CD14-positive monocyte (primary cell): Measurements from ENCODE around the gene CMAS. TPM values are rescaled to one million over a fixed set of nuclear protein-coding genes. Genes with fewer than 3 reads are reported as not detected.

Source experiments
- DNase-seq, 3 donors: peaks; one replicate each; pipeline ENCODE4 v3.0.0-alpha.2; 2011 to 2022
- H2AFZ ChIP-seq: 2 replicates; pipeline ENCODE4 v1.6.0; 2012; ENCODE audit warnings: mild to moderate bottlenecking, low read depth, low read length, inconsistent platforms; ENCODE audit not compliant: insufficient read depth, poor library complexity, severe bottlenecking
- H3K27ac ChIP-seq, 2 donors: 1 replicate in 1 of 2; 2 replicates in 1 of 2; pipeline ENCODE4 v1.5.1; 2012 to 2013; ENCODE audit warnings: low read length in 2 of 2, control low read depth in 1 of 2, inconsistent platforms in 1 of 2, low read depth in 1 of 2, mild to moderate bottlenecking in 1 of 2
- H3K27me3 ChIP-seq, 2 donors: one replicate each; pipeline versions ENCODE4 v1.6.0 to v1.6.1; 2011 to 2013; ENCODE audit warnings: low read length in 2 of 2; ENCODE audit not compliant: control insufficient read depth in 2 of 2, insufficient read depth in 2 of 2
- H3K36me3 ChIP-seq, 2 donors: replicated peaks in 1 of 2; 1 replicate in 1 of 2; 2 replicates in 1 of 2; pipeline versions ENCODE4 v1.5.1 to v1.6.1; 2012 to 2013; ENCODE audit warnings: low read length in 2 of 2, control low read depth in 1 of 2, inconsistent platforms in 1 of 2, mild to moderate bottlenecking in 1 of 2; ENCODE audit not compliant: insufficient read depth in 2 of 2, control insufficient read depth in 1 of 2
- H3K4me1 ChIP-seq, 2 donors: 1 replicate in 1 of 2; 2 replicates in 1 of 2; pipeline versions ENCODE4 v1.5.1 to v1.6.1; 2012 to 2013; ENCODE audit warnings: low read length in 2 of 2, control low read depth in 1 of 2, inconsistent platforms in 1 of 2, mild to moderate bottlenecking in 1 of 2, moderate library complexity in 1 of 2; ENCODE audit not compliant: insufficient read depth in 2 of 2, control insufficient read depth in 1 of 2
- H3K4me2 ChIP-seq: replicated peaks from 2 replicates; pipeline ENCODE3; 2012; ENCODE audit warnings: low read length, moderate library complexity, mild to moderate bottlenecking; ENCODE audit not compliant: poor library complexity, severe bottlenecking; ENCODE audit errors: extremely low read depth
- H3K4me3 ChIP-seq, 3 experiments: fragments of 200-600 bp in 1 of 3; sonication (generic) in 1 of 3; replicated peaks in 1 of 3; 1 replicate in 2 of 3; 2 replicates in 1 of 3; pipeline ENCODE4 v1.5.1; 2011 to 2013; ENCODE audit warnings: low read length in 3 of 3, mild to moderate bottlenecking in 3 of 3, control low read depth in 2 of 3, low read depth in 2 of 3, inconsistent platforms in 1 of 3, moderate library complexity in 1 of 3
- H3K79me2 ChIP-seq: 2 replicates; pipeline ENCODE4 v1.6.0; 2012; ENCODE audit warnings: mild to moderate bottlenecking, control low read depth, inconsistent platforms, low read length, moderate library complexity; ENCODE audit not compliant: insufficient read depth
- H3K9ac ChIP-seq: 2 replicates; pipeline ENCODE4 v1.6.0; 2017; ENCODE audit warnings: low read length, mild to moderate bottlenecking; ENCODE audit not compliant: insufficient read depth, poor library complexity, severe bottlenecking
- H3K9me3 ChIP-seq, 2 donors: replicated peaks in 1 of 2; 1 replicate in 1 of 2; 2 replicates in 1 of 2; pipeline versions ENCODE4 v1.5.1 to v1.6.1; 2012 to 2013; ENCODE audit warnings: low read length in 2 of 2, control low read depth in 1 of 2; ENCODE audit not compliant: control insufficient read depth in 1 of 2, insufficient read depth in 1 of 2
- H4K20me1 ChIP-seq: 2 replicates; pipeline ENCODE4 v1.6.0; 2012; ENCODE audit warnings: mild to moderate bottlenecking, low read length, control low read depth, moderate library complexity; ENCODE audit not compliant: insufficient read depth
- H3K27ac Mint-ChIP-seq, 7 donors: one replicate each; pipeline ENCODE4 v1.8.0; 2020; ENCODE audit warnings: mild to moderate bottlenecking in 7 of 7, mixed read lengths in 7 of 7, moderate library complexity in 6 of 7, inconsistent platforms in 2 of 7
- H3K27me3 Mint-ChIP-seq, 3 donors: one replicate each; pipeline ENCODE4 v1.8.0; 2021 to 2022; ENCODE audit warnings: low read depth in 3 of 3, mild to moderate bottlenecking in 3 of 3, mixed read lengths in 3 of 3, moderate library complexity in 3 of 3, inconsistent platforms in 1 of 3
- H3K36me3 Mint-ChIP-seq, 2 donors: one replicate each; pipeline ENCODE4 v1.8.0; 2020; ENCODE audit warnings: mixed read lengths in 2 of 2, inconsistent platforms in 1 of 2, mild to moderate bottlenecking in 1 of 2
- H3K4me1 Mint-ChIP-seq: one replicate; pipeline ENCODE4 v1.8.0; 2020; ENCODE audit warnings: mild to moderate bottlenecking, mixed read lengths
- H3K4me3 Mint-ChIP-seq, 2 donors: one replicate each; pipeline ENCODE4 v1.8.0; 2020; ENCODE audit warnings: mild to moderate bottlenecking in 2 of 2, mixed read lengths in 2 of 2, moderate library complexity in 1 of 2
- H3K9me3 Mint-ChIP-seq, 7 donors: one replicate each; pipeline ENCODE4 v1.8.0; 2020 to 2022; ENCODE audit warnings: mixed read lengths in 7 of 7, mild to moderate bottlenecking in 6 of 7, moderate library complexity in 6 of 7, inconsistent platforms in 2 of 7
- WGBS: methylation state at CpG from one replicate; pipeline ENCODE4 v1.1.5; 2013; ENCODE audit warnings: missing lambda C conversion rate; ENCODE audit not compliant: insufficient coverage; 5-methylcytosine and 5-hydroxymethylcytosine counted together
- intact Hi-C, 2 donors: fragments of 100-400 bp; cut with micrococcal nuclease; formaldehyde crosslinking; loops; one replicate each; pipeline versions ENCODE4 v1.15.0 to v1.15.1; 2023
- polyA plus RNA-seq, 3 donors: library from polyadenylated mRNA; depleted of rRNA in 1 of 3; unstranded in 2 of 3; stranded (reverse) in 1 of 3; fragments of 300-500 nt in 2 of 3; fragments of >200 nt in 1 of 3; fragmentation: Illumina TruSeq in 2 of 3; gene quantifications; 1 replicate in 2 of 3; 2 replicates in 1 of 3; pipeline ENCODE4 v1.2.3, GENCODE V29; 2012 to 2021
- TF ChIP-seq, protein P1 (sequence below): fragments of 200-600 bp; IDR thresholded peaks from one replicate; pipeline ENCODE4 v1.8.0; 2022; ENCODE audit warnings: antibody characterized with exemption, mild to moderate bottlenecking

The CMAS gene
- polyA plus RNA-seq, 3 donors = 12.6 to 33.1 (median 28.3) TPM

DNA sequence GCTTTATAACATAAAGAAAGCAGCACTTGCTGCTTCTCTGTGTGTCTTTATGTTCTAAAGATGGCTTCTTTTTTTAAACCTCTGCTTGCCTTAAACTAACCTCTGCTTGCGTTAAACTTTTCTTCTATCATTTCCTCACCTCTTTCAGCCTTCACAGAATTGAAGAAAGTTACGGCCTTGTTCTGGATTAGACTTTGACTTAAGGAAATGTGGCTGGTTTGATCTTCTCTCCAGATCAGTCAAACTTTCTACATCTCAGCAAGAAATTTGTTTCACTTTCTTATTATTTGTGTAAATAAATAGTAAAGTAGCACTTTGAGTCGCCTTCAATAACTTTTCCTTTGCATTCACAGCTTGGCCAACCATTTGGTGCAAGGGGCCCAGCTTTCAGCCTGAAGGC is 64.2 kb downstream of the CMAS start:
- H3K27ac ChIP-seq = no peak overlapping the region
- WGBS = no CpG with 5 or more reads among the region's 3 CpGs

More for the DNA sequence above, 64.2 kb downstream of the CMAS start:
- Histone ChIP-seq H3K27me3 (no peaks in the 10 kb centered on the region), H3K4me1 (no peaks in the 10 kb centered on the region), H3K4me3 (no peak overlapping the region), H2AFZ (no peak overlapping the region), H3K4me2 (no peak overlapping the region), H3K9ac (no peak overlapping the region), H3K79me2 (no peaks in the 10 kb centered on the region), H4K20me1 (no peaks in the 10 kb centered on the region), H3K9me3 (peaks cover 0 to 2% of the 10 kb centered on the region in 2 donors), H3K36me3 (no peaks in the 10 kb centered on the region)
- no peaks in the 10 kb centered on the region for H3K4me1 Mint-ChIP-seq
- H3K9me3 Mint-ChIP-seq = peaks cover 0 to 13% (median 5%) of the 10 kb centered on the region in 7 donors
- H3K36me3 Mint-ChIP-seq = no peaks in the 10 kb centered on the region
- intact Hi-C loops = no loop called here
- H3K27ac Mint-ChIP-seq = no peak overlapping the region
- TF ChIP-seq, protein P1, sequence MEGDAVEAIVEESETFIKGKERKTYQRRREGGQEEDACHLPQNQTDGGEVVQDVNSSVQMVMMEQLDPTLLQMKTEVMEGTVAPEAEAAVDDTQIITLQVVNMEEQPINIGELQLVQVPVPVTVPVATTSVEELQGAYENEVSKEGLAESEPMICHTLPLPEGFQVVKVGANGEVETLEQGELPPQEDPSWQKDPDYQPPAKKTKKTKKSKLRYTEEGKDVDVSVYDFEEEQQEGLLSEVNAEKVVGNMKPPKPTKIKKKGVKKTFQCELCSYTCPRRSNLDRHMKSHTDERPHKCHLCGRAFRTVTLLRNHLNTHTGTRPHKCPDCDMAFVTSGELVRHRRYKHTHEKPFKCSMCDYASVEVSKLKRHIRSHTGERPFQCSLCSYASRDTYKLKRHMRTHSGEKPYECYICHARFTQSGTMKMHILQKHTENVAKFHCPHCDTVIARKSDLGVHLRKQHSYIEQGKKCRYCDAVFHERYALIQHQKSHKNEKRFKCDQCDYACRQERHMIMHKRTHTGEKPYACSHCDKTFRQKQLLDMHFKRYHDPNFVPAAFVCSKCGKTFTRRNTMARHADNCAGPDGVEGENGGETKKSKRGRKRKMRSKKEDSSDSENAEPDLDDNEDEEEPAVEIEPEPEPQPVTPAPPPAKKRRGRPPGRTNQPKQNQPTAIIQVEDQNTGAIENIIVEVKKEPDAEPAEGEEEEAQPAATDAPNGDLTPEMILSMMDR = no peak
- peaks cover 2 to 4% (median 4%) of the 10 kb centered on the region in 3 donors for H3K27me3 Mint-ChIP-seq
- no peak for DNase-seq
- no peak overlapping the region for H3K4me3 Mint-ChIP-seq

Other genes with a start within 250 kb of the CMAS start
- gene ABCC9, start 104.8 kb upstream of the CMAS start, polyA plus RNA-seq = not detected